Pons (tissue), 1 donor: ENCODE measurements around the gene CLEC16A.

Experiments used
- DNase-seq: peaks from one replicate; pipeline ENCODE4 v3.0.0-alpha.2; 2016; ENCODE audit warnings: low spot score

The CLEC16A gene

GRCh38 chr16:11158018-11158417 lies 213.7 kb downstream of the CLEC16A start:
- DNase-seq: no peak

GRCh38 chr16:11159282-11159681 lies 214.9 kb downstream of the CLEC16A start:
- DNase-seq: no peak

DNA sequence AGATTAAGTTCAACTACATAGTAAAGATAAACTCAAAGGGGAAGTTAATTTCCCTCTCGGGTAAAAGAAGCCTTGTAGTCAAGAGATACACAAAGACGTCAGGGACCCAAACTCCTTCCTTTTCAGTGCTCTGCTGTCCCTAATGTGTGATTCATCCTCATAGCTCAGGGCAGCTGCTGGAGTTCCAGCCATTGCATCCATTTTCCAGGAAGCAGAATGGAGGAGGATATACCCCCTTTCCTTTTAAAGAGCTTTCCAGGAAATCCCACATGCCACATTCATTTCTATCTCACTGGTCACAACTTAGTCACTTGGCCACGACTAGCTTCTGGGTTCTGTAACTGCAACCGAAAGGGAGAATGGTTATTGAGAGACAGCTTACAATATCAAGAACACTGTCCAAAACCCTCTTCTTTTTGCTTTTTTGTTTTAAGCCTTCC lies 216.3 kb downstream of the CLEC16A start:
- DNase-seq: no peak

- no peak for DNase-seq
These were observed 217.1 kb downstream of the CLEC16A start for GRCh38 chr16:11161439-11161838.

- no peak for DNase-seq
These were observed 217.6 kb downstream of the CLEC16A start for GRCh38 chr16:11161974-11162373.

DNA sequence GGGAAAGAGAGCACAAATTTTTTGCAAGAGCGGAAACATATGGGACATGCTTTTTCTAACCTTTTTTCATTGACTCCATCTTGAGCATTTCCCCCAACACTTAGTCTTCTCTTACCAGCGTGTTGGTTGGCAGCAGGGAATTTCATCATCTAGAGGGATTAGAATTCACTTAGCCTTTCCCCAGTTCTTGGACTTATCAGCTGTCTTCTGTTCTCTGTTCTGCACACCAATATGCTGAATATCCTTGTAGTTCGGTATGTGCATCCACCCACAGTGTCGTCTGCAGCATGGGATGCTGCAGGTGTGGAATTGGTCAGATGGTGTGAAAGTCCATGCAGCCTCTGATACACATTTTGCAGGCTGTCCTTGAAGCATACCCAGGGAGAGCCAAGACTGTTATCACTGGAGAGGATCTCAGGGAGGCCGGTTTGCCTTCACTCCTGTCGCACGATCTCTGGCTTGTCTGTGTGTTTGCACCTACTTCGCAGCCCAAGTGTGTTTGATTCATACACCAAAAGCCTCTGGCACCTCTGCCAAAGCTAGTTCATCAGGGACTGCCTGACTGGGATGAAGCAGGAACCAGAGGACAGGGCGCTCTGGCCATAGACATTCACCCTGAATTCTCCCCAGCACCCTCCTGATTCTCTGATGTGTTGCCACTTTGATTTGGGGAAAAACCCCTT lies 218.4 kb downstream of the CLEC16A start:
- no peak for DNase-seq

DNA sequence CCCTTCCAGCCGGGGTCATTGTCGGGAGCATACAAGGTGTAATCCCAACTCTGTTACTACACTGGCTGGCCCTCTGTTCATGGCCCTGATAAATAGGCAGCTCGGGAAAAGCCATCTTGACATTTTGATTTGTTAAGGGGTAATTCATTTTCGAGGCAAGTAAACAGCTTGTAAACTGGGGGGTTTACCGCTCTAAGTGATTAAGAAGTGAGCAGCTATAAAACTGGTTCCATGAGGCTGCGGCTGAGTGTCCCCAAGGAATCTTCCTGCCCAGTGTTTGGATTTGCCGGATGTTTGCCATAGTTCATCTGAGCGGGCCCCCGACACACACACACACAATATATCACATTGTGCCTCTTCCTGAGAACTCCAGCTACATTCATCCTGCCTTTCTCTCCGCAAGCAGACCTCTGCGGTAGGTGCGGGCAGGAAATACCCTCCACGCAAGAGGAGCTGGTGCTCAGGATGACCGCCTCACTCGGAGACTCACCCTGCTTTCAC lies 219.4 kb downstream of the CLEC16A start:
- no peak for DNase-seq

- no peak for DNase-seq
These were observed 220.3 kb downstream of the CLEC16A start for GRCh38 chr16:11164482-11165270.

- DNase-seq: no peak
These were observed 221.0 kb downstream of the CLEC16A start for GRCh38 chr16:11165349-11165748.

DNA sequence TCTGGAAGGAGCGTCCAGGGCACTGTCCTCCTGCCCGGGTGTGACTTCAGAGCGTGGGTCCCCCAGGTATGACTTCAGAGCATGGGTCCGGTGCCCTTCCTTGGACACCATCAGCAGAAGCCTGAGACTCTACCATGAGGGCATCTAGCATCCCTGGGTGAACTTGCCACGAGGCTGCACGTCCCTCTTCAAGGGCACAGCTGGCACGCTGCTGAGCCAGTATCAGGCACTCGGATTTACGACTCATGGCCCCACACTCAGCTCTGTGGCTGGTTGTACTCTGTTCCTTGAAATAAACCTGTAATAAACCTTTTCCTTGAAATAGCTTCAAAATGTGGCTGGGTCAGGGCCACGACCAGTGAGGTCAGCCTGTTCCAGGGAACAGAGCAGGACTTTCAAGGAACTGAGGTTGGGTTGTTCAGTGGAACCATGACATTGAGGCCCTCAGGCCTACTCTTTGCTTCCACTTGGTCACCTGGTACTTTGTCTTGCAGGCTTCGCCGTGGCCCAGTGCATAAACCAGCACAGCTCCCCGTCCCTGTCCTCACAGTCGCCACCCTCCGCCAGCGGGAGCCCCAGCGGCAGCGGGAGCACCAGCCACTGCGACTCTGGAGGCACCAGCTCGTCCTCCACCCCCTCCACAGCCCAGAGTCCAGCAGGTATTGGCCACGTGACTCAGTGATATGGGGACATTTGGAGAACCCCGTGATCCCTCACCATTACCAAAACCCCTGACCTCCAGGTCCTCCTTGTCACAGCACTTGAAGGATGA lies 221.7 kb downstream of the CLEC16A start:
- DNase-seq: no peak

GRCh38 chr16:11167581-11167980 lies 223.2 kb downstream of the CLEC16A start:
- no peak for DNase-seq

DNA sequence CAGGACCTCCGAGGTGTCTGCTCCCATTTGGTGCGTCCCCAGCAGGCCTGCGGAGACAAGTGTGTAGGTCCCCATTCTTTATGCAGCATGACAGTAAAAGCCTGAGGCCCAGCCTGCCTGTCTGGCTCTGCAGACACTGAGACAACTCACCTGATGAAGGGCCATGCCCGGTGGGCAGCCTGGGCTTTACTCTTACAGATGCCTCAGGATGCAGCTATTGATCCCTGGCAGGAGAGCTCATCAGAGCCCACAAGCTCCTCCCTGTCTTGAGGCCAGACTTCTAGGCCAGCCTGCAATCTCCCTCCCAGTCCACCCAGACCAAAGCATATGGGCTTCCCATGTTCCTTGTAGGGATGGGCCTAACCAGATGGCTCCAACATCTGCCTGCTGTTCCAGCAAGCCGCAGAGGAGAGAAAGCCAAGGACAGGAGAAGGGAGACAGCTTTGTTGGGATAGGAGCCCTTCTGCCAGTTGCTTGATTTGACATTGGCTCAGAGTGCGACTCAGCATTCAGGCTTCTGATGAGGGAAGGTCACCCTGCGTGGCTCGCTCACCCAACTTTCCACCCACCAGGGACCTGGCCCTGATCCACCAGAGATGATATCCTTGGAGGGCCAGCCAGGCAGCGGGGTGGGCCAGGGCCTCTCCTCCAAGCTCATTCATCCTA lies 224.2 kb downstream of the CLEC16A start:
- no peak for DNase-seq

- no peak for DNase-seq
These were observed 225.3 kb downstream of the CLEC16A start for GRCh38 chr16:11169641-11170040.

- no peak for DNase-seq
These were observed 225.8 kb downstream of the CLEC16A start for GRCh38 chr16:11170201-11170600.

DNA sequence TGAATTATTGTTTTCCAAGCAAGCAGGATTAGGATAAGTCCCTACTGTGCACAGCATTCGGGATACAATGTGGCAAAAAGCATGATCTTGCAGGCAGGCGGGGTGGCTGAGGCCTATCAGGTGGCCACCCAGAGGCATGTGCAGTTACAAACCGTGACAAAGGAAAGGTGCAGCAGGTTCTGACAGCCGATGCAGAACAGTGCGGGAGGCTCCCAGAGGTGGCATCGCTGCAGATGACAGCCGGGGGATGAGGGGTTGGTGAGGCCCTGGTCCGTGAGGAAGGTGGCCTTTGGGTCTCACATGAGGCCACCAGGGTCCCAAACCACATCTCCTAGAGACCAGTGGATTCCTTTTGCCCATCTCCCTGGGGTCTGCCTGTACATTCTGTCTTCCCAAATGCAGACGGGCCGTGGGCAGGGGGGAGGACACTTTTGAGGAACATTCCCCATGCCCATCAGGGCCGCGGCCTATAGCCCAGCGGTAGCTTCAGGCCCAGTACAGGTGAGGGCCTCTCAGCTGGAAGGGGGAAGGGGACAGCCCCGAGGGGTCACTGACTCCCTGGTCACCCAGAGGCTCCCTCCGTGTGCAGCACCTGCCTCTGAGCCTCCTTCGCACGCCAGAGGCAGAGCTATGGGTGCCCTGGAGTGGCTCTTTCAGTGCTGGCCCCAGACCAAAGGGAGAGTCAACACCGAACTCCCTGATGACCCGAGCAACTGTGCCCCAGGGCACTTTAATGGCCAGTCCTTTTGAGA lies 226.5 kb downstream of the CLEC16A start:
- DNase-seq: no peak

DNA sequence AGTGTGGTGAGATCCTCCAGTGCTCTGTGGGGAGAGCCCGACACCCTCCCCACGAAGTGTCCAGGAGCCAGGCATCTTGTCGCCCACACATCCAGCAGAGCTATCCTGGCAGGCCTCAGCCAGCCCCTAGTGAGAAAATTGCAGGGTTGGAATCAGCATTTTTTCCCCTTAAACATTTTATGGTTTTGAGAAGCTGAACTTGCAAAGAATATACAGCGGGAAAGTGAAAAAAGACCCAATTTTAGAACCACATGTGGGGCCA lies 227.0 kb downstream of the CLEC16A start:
- DNase-seq: no peak

DNA sequence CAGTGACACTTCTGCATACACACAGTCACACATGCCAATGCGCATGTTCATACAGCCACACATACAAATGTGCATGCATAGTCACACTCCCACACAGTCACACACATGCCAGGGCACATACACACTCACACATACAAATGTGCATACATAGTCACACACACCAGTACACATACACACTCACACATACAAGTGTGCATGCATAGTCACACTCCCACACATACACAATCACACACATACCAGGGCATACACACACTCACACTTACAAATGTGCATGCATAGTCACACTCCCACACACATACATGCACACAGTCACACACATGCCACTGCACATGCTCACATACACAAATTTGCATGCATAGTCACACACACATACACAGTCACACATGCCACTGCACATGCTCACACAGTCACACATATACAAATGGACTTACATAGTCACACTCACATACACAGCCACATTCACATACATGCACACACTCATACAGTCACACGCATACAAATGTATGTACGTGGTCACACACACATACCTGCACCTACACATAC lies 227.5 kb downstream of the CLEC16A start:
- no peak for DNase-seq

DNA sequence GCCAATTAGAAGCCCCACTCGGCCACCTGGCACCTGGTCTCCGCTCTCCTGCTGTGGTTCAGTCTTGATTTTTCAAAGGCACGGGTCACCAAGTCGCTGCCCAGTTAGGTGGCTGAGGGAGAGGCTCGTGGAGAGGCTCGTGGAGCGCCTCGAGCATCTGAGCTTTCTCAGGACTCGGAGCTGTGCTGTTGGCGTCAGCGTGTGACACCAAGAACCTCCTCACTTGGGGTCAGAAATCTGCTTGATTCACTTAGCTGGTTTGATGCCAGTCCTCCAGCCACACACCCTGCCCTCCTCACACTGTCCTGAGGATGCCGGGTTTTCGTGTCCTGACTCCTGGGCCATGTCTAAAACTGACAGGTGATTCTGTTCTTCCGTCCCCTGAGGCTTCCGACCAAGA lies 229.1 kb downstream of the CLEC16A start:
- DNase-seq: no peak

- DNase-seq: no peak
These were observed 229.8 kb downstream of the CLEC16A start for GRCh38 chr16:11174141-11174540.

DNA sequence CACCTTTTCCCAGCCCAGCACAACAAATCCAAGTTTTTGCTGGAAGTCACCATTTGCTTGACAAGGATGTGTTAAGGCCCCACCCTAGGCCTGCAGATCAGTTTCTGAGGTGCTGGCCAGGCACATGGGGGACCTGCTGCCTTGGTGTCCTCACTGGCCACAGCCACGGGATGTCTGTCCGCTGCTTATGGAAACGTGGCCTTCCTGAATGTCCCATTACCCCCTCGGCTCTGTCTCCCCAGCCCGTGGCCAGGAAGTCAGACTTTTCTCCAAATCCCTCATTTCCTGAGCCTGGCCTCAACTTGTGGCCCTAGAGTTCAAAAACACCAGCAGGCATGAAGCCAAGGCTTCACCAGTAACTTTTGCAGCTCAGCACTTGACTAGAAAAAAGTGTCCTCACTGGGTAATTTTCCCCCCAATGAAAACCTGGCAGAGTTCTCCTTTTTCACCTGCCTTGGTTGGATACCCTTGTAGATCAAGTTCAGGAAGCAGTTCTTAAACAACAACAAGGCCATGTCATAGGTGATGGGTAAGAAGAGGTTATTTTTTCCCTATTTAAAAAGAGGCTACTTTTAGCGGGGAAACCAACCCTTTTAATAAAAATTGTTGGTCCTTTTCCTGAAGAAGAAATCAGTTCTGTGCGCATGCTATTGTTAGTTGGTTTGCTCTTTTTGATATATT lies 230.9 kb downstream of the CLEC16A start:
- no peak for DNase-seq
